GM12874 (cell line): ENCODE results near the gene ZCCHC7.

Experiments used
- CTCF ChIP-seq: IDR thresholded peaks from 2 replicates; pipeline ENCODE4 v1.5.1; 2011; ENCODE audit warnings: low read depth, mild to moderate bottlenecking, control low read depth, low read length, moderate library complexity; ENCODE audit not compliant: insufficient read depth

Gene ZCCHC7

GRCh38 chr9:37097294-37097693 is 23.1 kb upstream of the ZCCHC7 start:
- TF ChIP-seq CTCF, result no peak

- TF ChIP-seq CTCF, result no peak
These were observed 20.0 kb upstream of the ZCCHC7 start for GRCh38 chr9:37100327-37100726.

GRCh38 chr9:37100741-37101140 is 19.6 kb upstream of the ZCCHC7 start:
- no peak for TF ChIP-seq CTCF

- no peak for TF ChIP-seq CTCF
These were observed 17.9 kb upstream of the ZCCHC7 start for GRCh38 chr9:37102486-37102885.

- TF ChIP-seq CTCF, result no peak
These were observed 16.0 kb upstream of the ZCCHC7 start for GRCh38 chr9:37104183-37104889.

- TF ChIP-seq CTCF, result no peak
These were observed 15.1 kb upstream of the ZCCHC7 start for GRCh38 chr9:37105234-37105633.

- no peak for TF ChIP-seq CTCF
These were observed 12.7 kb upstream of the ZCCHC7 start for GRCh38 chr9:37107701-37108100.
